H1 (cell line): ENCODE results near the gene FMOD. TPM values are rescaled to one million over a fixed set of nuclear protein-coding genes. Genes with fewer than 3 reads are reported as not detected.

Experiments used
- CTCF ChIA-PET: fragments of 300-600 bp; sonication (Branson Sonifier 250); formaldehyde crosslinking; loops from one replicate; lab custom pipeline; 2021; ENCODE audit not compliant: partially characterized antibody; lab: Charles Lee
- POLR2A ChIA-PET: fragments of 300-600 bp; sonication (Branson Sonifier 250); formaldehyde crosslinking; loops from one replicate; lab custom pipeline; 2021; ENCODE audit warnings: inconsistent platforms; ENCODE audit not compliant: partially characterized antibody; lab: Charles Lee
- DNase-seq, 2 experiments: peaks; one replicate each; pipeline versions ENCODE4 v3.0.0 to v3.0.0-alpha.2; 2010 to 2022; ENCODE audit warnings: low spot score in 2 of 2, low read depth in 1 of 2, mixed read lengths in 1 of 2
- FAIRE-seq: peaks from 2 replicates; lab custom pipeline; 2011; peaks lifted over from hg19 to GRCh38; lab: Jason Lieb, UNC
- H2AFZ ChIP-seq: 2 replicates; pipeline ENCODE4 v1.8.1; 2012; ENCODE audit warnings: low read length, inconsistent platforms
- H2AK5ac ChIP-seq: 2 replicates; pipeline ENCODE4 v1.6.1; 2013; ENCODE audit warnings: low read depth, low read length
- H2BK120ac ChIP-seq: replicated peaks from 2 replicates; pipeline ENCODE3; 2013; ENCODE audit warnings: low read depth, low read length, inconsistent platforms
- H2BK12ac ChIP-seq: 2 replicates; pipeline ENCODE4 v1.6.1; 2013; ENCODE audit warnings: low read depth, low read length
- H2BK15ac ChIP-seq: 2 replicates; pipeline ENCODE4 v1.6.1; 2013; ENCODE audit warnings: low read length
- H2BK20ac ChIP-seq: 2 replicates; pipeline ENCODE4 v1.6.1; 2013; ENCODE audit warnings: low read length
- H2BK5ac ChIP-seq: 2 replicates; pipeline ENCODE4 v1.6.1; 2013; ENCODE audit warnings: low read depth, low read length
- H3K14ac ChIP-seq: 2 replicates; pipeline ENCODE4 v1.6.1; 2013; ENCODE audit warnings: inconsistent platforms; ENCODE audit not compliant: insufficient read length
- H3K18ac ChIP-seq: 2 replicates; pipeline ENCODE4 v1.6.1; 2013; ENCODE audit warnings: low read length; ENCODE audit errors: extremely low read depth
- H3K23ac ChIP-seq: 2 replicates; pipeline ENCODE4 v1.6.1; 2013; ENCODE audit warnings: inconsistent platforms; ENCODE audit not compliant: insufficient read length
- H3K23me2 ChIP-seq: 2 replicates; pipeline ENCODE4 v1.6.1; 2013; ENCODE audit warnings: low read depth, low read length
- H3K27ac ChIP-seq: 2 replicates; pipeline ENCODE4 v1.6.1; 2011; ENCODE audit warnings: low read depth, low read length, inconsistent platforms
- H3K27me3 ChIP-seq, 4 experiments: replicated peaks in 1 of 4; 1 replicate in 1 of 4; 2 replicates in 3 of 4; pipeline versions ENCODE4 v1.6.1 to v1.8.1; 2011 to 2013; ENCODE audit warnings: low read length in 3 of 4, mild to moderate bottlenecking in 3 of 4, inconsistent platforms in 2 of 4, mixed read lengths in 2 of 4, moderate library complexity in 1 of 4; ENCODE audit not compliant: control insufficient read depth in 3 of 4, insufficient read depth in 3 of 4; ENCODE audit errors: extremely low read depth in 1 of 4
- H3K36me3 ChIP-seq, 4 experiments: 2 replicates each; pipeline versions ENCODE4 v1.6.1 to v1.8.1; 2011 to 2013; ENCODE audit warnings: mild to moderate bottlenecking in 4 of 4, low read length in 3 of 4, moderate library complexity in 2 of 4, control low read depth in 1 of 4, inconsistent platforms in 1 of 4; ENCODE audit not compliant: insufficient read depth in 4 of 4, control insufficient read depth in 2 of 4
- H3K4ac ChIP-seq: replicated peaks from 2 replicates; pipeline ENCODE3; 2013; ENCODE audit warnings: low read length, low read depth, mixed read lengths, inconsistent platforms; ENCODE audit not compliant: insufficient read length
- H3K4me1 ChIP-seq, 4 experiments: replicated peaks in 1 of 4; 1 replicate in 1 of 4; 2 replicates in 3 of 4; pipeline versions ENCODE4 v1.6.1 to v1.8.1; 2011 to 2013; ENCODE audit warnings: low read length in 3 of 4, inconsistent platforms in 2 of 4, mixed read lengths in 1 of 4; ENCODE audit not compliant: insufficient read depth in 4 of 4, control insufficient read depth in 3 of 4
- H3K4me2 ChIP-seq, 2 experiments: 2 replicates each; pipeline versions ENCODE4 v1.6.1 to v1.8.1; 2011 to 2013; ENCODE audit warnings: low read depth in 2 of 2, low read length in 2 of 2, control low read depth in 1 of 2, inconsistent platforms in 1 of 2, mild to moderate bottlenecking in 1 of 2; ENCODE audit not compliant: insufficient read depth in 1 of 2
- H3K4me3 ChIP-seq, 4 experiments: fragments of 200-600, 300-600 bp in 1 of 4; sonication (generic), shearing (Covaris generic), sonication (Bioruptor Twin) in 1 of 4; 2 replicates each; pipeline versions ENCODE4 v1.5.1 to v1.8.1; 2011 to 2016; ENCODE audit warnings: low read length in 4 of 4, low read depth in 3 of 4, control low read depth in 2 of 4, inconsistent platforms in 2 of 4, mild to moderate bottlenecking in 2 of 4, mixed read lengths in 1 of 4, moderate library complexity in 1 of 4; ENCODE audit not compliant: insufficient read depth in 2 of 4; ENCODE audit errors: extremely low read depth in 1 of 4
- H3K56ac ChIP-seq: replicated peaks from 2 replicates; pipeline ENCODE3; 2013; ENCODE audit warnings: low read depth, mild to moderate bottlenecking, mixed read lengths, low read length, inconsistent platforms; ENCODE audit not compliant: insufficient read length
- H3K79me1 ChIP-seq: 2 replicates; pipeline ENCODE4 v1.6.1; 2013; ENCODE audit warnings: low read depth, low read length, control low read depth
- H3K79me2 ChIP-seq, 2 experiments: 2 replicates each; pipeline versions ENCODE4 v1.6.1 to v1.8.1; 2012 to 2013; ENCODE audit warnings: low read length in 2 of 2, mild to moderate bottlenecking in 2 of 2, inconsistent platforms in 1 of 2; ENCODE audit not compliant: insufficient read depth in 2 of 2, control insufficient read depth in 1 of 2
- H3K9ac ChIP-seq, 4 experiments: replicated peaks in 1 of 4; 1 replicate in 1 of 4; 2 replicates in 3 of 4; pipeline versions ENCODE4 v1.6.1 to v1.8.1; 2011 to 2013; ENCODE audit warnings: low read depth in 3 of 4, low read length in 3 of 4, control low read depth in 2 of 4, mild to moderate bottlenecking in 2 of 4, moderate library complexity in 2 of 4, inconsistent platforms in 1 of 4; ENCODE audit errors: extremely low read depth in 1 of 4
- H3K9me3 ChIP-seq, 2 experiments: 2 replicates each; pipeline versions ENCODE4 v1.6.1 to v1.8.1; 2012 to 2013; ENCODE audit warnings: mild to moderate bottlenecking in 2 of 2, moderate library complexity in 2 of 2, control low read depth in 1 of 2, inconsistent platforms in 1 of 2, low read depth in 1 of 2, low read length in 1 of 2, mixed read lengths in 1 of 2; ENCODE audit not compliant: insufficient read depth in 2 of 2
- H4K20me1 ChIP-seq, 2 experiments: replicated peaks in 1 of 2; 2 replicates each; pipeline versions ENCODE3 to v1.8.1; 2011 to 2013; ENCODE audit warnings: inconsistent platforms in 2 of 2, low read length in 2 of 2, mild to moderate bottlenecking in 1 of 2; ENCODE audit not compliant: insufficient read depth in 2 of 2, control insufficient read depth in 1 of 2
- H4K5ac ChIP-seq: 2 replicates; pipeline ENCODE4 v1.6.1; 2013; ENCODE audit warnings: low read length, low read depth, mixed read lengths, inconsistent platforms; ENCODE audit not compliant: insufficient read length
- H4K8ac ChIP-seq: 2 replicates; pipeline ENCODE4 v1.8.0; 2013; ENCODE audit warnings: mild to moderate bottlenecking, moderate library complexity, low read length, inconsistent platforms; ENCODE audit not compliant: insufficient read depth; ENCODE audit errors: extremely low read depth
- H4K91ac ChIP-seq: replicated peaks from 2 replicates; pipeline ENCODE3; 2013; ENCODE audit warnings: low read length, mixed read lengths, inconsistent platforms; ENCODE audit not compliant: insufficient read length
- CBX8 ChIP-seq: fragments of 300-800, 300-1000 bp; sonication (generic); IDR thresholded peaks from 2 replicates; pipeline ENCODE4 v1.7.1; 2016; ENCODE audit warnings: low read depth, low read length, borderline replicate concordance
- MAFK ChIP-seq: IDR thresholded peaks from 2 replicates; pipeline ENCODE4 v1.6.1; 2012; ENCODE audit warnings: low read depth, mild to moderate bottlenecking, improper control_type of control experiment, low read length
- WGBS, 2 experiments: shearing (Covaris generic) in 1 of 2; methylation state at CpG; one replicate each; pipeline versions ENCODE4 v1.1.6 to v1.1.7; 2013 to 2015; ENCODE audit warnings: low lambda C conversion rate in 2 of 2, mixed read lengths in 2 of 2, inconsistent platforms in 1 of 2, low coverage in 1 of 2, missing lambda C conversion rate in 1 of 2; ENCODE audit not compliant: insufficient replicate concordance in 2 of 2, insufficient coverage in 1 of 2, insufficient read length in 1 of 2; ENCODE audit errors: extremely low coverage in 1 of 2, missing lambda C conversion rate in 1 of 2; 5-methylcytosine and 5-hydroxymethylcytosine counted together
- polyA plus RNA-seq, 7 experiments: library from polyadenylated mRNA; depleted of rRNA in 3 of 7; stranded (reverse) in 5 of 7; unstranded in 2 of 7; fragments of >200 nt in 5 of 7; fragments of 200-250 nt in 2 of 7; gene quantifications; 1 replicate in 5 of 7; 2 replicates in 1 of 7; 4 replicates in 1 of 7; pipeline versions ENCODE4 v1.2.1 to v1.2.3, GENCODE V29; 2011 to 2013; ENCODE audit warnings: missing spikeins in 2 of 7, mixed read lengths in 2 of 7
- total RNA-seq: library from RNA; stranded (reverse); fragmentation: NEBNext Ultra II Directional; extraction: Animal tissue kit (Norgen Biotek cat#: 25700); gene quantifications from 2 replicates; pipeline ENCODE4 v1.2.1, GENCODE V29; 2021

Gene FMOD
- total and polyA plus RNA-seq, 2 of the 8 experiments (the other 6 are each of a cell fraction or from before 2014, with no cell fraction given), result 0.17 to 0.32 TPM

DNA sequence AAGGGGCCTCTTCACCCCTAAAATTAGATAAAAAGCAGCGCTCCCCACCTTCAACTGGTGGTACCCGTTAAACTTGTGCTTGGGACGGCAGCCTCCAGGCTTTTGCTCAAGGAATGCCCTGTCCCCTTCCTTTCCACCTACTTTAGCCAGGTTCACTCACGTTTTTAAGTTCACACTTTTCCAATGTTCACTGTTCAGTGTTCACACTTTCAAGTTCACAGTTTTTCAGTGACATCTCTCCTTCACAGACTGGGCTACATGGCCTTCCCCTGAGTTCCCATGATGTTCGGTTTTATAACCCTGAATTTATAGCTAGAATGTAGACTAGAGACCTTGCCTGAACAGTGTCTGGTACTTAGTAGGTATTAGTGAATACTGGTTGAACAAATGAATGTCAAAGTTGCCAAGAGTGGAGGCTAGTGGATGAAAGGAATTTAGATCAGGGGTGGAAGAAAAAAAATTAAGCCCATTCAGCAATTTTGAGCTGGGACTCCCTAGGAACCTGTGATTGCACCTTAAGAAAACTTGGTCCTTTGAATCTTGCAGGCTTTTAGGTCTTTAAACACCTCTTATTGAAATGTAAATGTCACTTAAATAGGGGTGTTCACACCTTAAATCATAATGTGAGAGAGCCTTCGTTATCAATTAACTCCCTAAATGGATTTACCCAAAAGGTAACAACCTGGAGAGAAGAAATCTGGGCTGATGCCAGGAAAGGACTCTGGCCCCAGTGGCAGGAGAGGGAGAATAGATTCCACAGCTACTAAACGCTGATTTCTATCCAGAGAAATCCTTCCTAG, 33.3 kb downstream of the FMOD start:
- POLR2A ChIA-PET, result interaction anchor here (0.6 to 0.7 kb wide), 2 partner anchors 26 to 356 kb away, joined by 3 read pairs; no protein-coding TSS in a partner anchor

More for the DNA sequence above, 33.3 kb downstream of the FMOD start:
- no peak for DNase-seq
- Histone ChIP-seq H3K18ac (no peak overlapping the region), H3K4me2 (no peak overlapping the region), H2BK12ac (no peak overlapping the region), H3K9me3 (no peaks in the 10 kb centered on the region), H4K91ac (no peak overlapping the region), H2AK5ac (no peak overlapping the region), H3K23me2 (no peaks in the 10 kb centered on the region; the same call in 1 of the 2 replicates), H2BK15ac (no peak overlapping the region), H2BK5ac (no peak overlapping the region), H3K14ac (no peak overlapping the region), H3K4me3 (no peak overlapping the region), H3K23ac (no peak overlapping the region), H4K5ac (no peak overlapping the region), H3K56ac (no peak overlapping the region), H4K20me1 (no peaks in the 10 kb centered on the region), H3K4me1 (peaks cover 2 to 7% (median 2%) of the 10 kb centered on the region in 4 experiments; a peak in 4 of 7 replicates), H3K79me2 (no peaks in the 10 kb centered on the region), H3K9ac (no peak overlapping the region), H3K36me3 (no peaks in the 10 kb centered on the region), H2BK20ac (no peak overlapping the region), H4K8ac (no peak overlapping the region), H2BK120ac (no peak overlapping the region), H2AFZ (no peak overlapping the region), H3K27ac (no peak overlapping the region), H3K27me3 (peaks cover 0 to 42% (median 16%) of the 10 kb centered on the region in 4 experiments; a peak in 6 of 7 replicates), H3K4ac (no peak overlapping the region), H3K79me1 (no peaks in the 10 kb centered on the region)
- TF ChIP-seq MAFK, result peak; percentile 74
- no peak for TF ChIP-seq CBX8
- CTCF ChIA-PET, result interaction anchor here (0.6 to 3.4 kb wide), 12 partner anchors 10 to 130 kb away, joined by 3 to 18 read pairs (median 4); no protein-coding TSS in a partner anchor
- 60% methylated on average over 7 of the region's 7 CpGs; no CpG with 5 or more reads in 1 of the 2 experiments for WGBS, 2 experiments
- FAIRE-seq, result no peak
